Activated B cell treated with CpG ODN at 0.5 μM for 24 hours (primary cell): ENCODE results near the gene FYB2. TPM values are rescaled to one million over a fixed set of nuclear protein-coding genes. Genes with fewer than 3 reads are reported as not detected.

Experiments used
- ATAC-seq: fragments of 200-7000 bp; cut with Tn5 transposase; one replicate; pipeline ENCODE4 v1.10.0; 2021; ENCODE audit warnings: low read depth, mild to moderate bottlenecking, moderate library complexity
- CTCF ChIA-PET: fragments of 350-600 bp; sonication (Branson Sonifier 250); formaldehyde crosslinking; loops from one replicate; lab custom pipeline; 2021; ENCODE audit warnings: antibody characterized with exemption; lab: Charles Lee
- POLR2A ChIA-PET: fragments of 350-600 bp; sonication (Branson Sonifier 250); formaldehyde crosslinking; loops from one replicate; lab custom pipeline; 2021; ENCODE audit warnings: antibody characterized with exemption; lab: Charles Lee
- DNase-seq: peaks from one replicate; pipeline ENCODE4 v3.0.0; 2022
- H3K27ac Mint-ChIP-seq: one replicate; pipeline ENCODE4 v1.8.0; 2020; ENCODE audit warnings: mixed read lengths
- H3K27me3 Mint-ChIP-seq: one replicate; pipeline ENCODE4 v1.8.0; 2021; ENCODE audit warnings: mixed read lengths
- H3K36me3 Mint-ChIP-seq: one replicate; pipeline ENCODE4 v1.8.0; 2021; ENCODE audit warnings: low read depth, mixed read lengths
- H3K4me1 Mint-ChIP-seq: one replicate; pipeline ENCODE4 v1.8.0; 2021; ENCODE audit warnings: mixed read lengths
- H3K4me3 Mint-ChIP-seq: one replicate; pipeline ENCODE4 v1.8.0; 2020; ENCODE audit warnings: mild to moderate bottlenecking, mixed read lengths
- H3K9me3 Mint-ChIP-seq: one replicate; pipeline ENCODE4 v1.8.0; 2020; ENCODE audit warnings: mixed read lengths
- CTCF ChIP-seq: fragments of 200-600 bp; IDR thresholded peaks from one replicate; pipeline ENCODE4 v1.8.0; 2022; ENCODE audit warnings: antibody characterized with exemption, mild to moderate bottlenecking
- intact Hi-C: fragments of 100-400 bp; cut with micrococcal nuclease; formaldehyde crosslinking; loops from one replicate; pipeline ENCODE4 v1.15.1; 2024
- total RNA-seq: library from RNA; stranded (reverse); gene quantifications from 2 replicates; pipeline ENCODE4 v1.2.3, GENCODE V29; 2022

The FYB2 gene
- total RNA-seq, 1 donor from 2014 or later: not detected

DNA sequence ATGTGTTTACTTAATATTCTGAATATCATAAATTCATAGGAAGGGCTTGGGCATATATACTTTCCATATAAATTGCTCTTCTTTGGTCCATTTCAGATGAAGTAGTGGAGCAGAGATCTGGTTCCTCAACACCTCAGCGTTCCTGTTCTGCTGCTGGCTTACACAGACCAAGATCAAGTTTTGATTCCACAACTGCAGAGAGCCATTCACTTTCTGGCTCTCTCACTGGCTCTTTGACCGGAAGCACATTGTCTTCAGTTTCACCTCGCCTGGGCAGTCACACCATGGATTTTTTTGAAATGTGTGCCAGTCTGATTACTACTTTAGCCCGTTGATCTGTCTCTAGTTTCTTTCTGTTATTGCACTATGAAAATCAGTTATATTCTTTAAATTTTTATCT is 111.8 kb downstream of the FYB2 start:
- no peaks in the 10 kb centered on the region for H3K4me1 Mint-ChIP-seq
- H3K27ac Mint-ChIP-seq: no peak overlapping the region
- DNase-seq (no peak), ATAC-seq (no peak)
- H3K4me3 Mint-ChIP-seq: no peak overlapping the region
- intact Hi-C loops: loop anchor here (2.0 to 5.0 kb wide), 2 partner anchors 1369 to 1565 kb away; no protein-coding TSS in a partner anchor
- peaks cover 24% of the 10 kb centered on the region for H3K27me3 Mint-ChIP-seq
- no peaks in the 10 kb centered on the region for H3K36me3 Mint-ChIP-seq
- no peaks in the 10 kb centered on the region for H3K9me3 Mint-ChIP-seq
- ChIA-PET POLR2A (no interaction called here), CTCF (no interaction called here)
- TF ChIP-seq CTCF: no peak

GRCh38 chr1:56703747-56704146 is 115.5 kb downstream of the FYB2 start:
- TF ChIP-seq CTCF: no peak
- ChIA-PET POLR2A (no interaction called here), CTCF (interaction anchor here (1.1 kb wide), 1 partner anchor 1328 kb away, joined by 5 read pairs; no protein-coding TSS in a partner anchor)
- no peak overlapping the region for H3K4me3 Mint-ChIP-seq
- H3K27me3 Mint-ChIP-seq: peaks cover 16% of the 10 kb centered on the region
- H3K9me3 Mint-ChIP-seq: peaks cover 4% of the 10 kb centered on the region
- no peaks in the 10 kb centered on the region for H3K36me3 Mint-ChIP-seq
- DNase-seq (no peak), ATAC-seq (no peak)
- H3K27ac Mint-ChIP-seq: no peak overlapping the region
- intact Hi-C loops: no loop called here
- no peaks in the 10 kb centered on the region for H3K4me1 Mint-ChIP-seq

- Mint-ChIP-seq H3K4me1 (no peaks in the 10 kb centered on the region), H3K27ac (no peak overlapping the region), H3K36me3 (no peaks in the 10 kb centered on the region), H3K27me3 (peaks cover 3% of the 10 kb centered on the region), H3K4me3 (no peak overlapping the region), H3K9me3 (peaks cover 4% of the 10 kb centered on the region)
- intact Hi-C loops: no loop called here
- ChIA-PET POLR2A (no interaction called here), CTCF (interaction anchor here (1.6 kb wide), 1 partner anchor 13 kb away, joined by 4 read pairs; no protein-coding TSS in a partner anchor)
- no peak for TF ChIP-seq CTCF
- ATAC-seq (no peak), DNase-seq (no peak)
Observed at GRCh38 chr1:56696663-56697062, 122.5 kb downstream of the FYB2 start.

DNA sequence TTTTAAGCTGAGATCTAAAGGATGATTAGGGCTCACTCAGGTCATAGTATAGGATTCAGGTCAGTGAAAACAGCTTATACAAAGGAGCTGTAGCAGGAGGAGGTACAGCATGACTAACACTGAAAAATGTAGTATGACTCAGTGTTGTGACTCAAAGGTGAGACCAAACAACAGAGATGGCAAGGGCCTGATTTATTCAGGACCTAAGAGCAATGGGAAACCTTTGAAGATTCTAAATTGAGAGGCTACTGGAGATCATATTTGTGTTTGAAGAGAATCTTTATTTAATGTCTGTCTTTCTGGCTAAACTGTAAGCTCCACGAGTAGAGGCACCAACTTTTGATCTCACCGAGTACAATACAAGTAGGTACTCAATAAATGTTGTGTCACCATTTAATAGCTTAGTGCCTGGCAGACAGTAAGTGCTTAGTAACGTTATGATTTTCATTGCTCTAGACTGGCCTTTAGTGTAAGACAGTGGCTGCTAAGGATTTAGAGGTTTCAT is 130.6 kb downstream of the FYB2 start:
- ChIA-PET POLR2A (no interaction called here), CTCF (no interaction called here)
- no peaks in the 10 kb centered on the region for H3K36me3 Mint-ChIP-seq
- DNase-seq (no peak), ATAC-seq (no peak)
- no peaks in the 10 kb centered on the region for H3K9me3 Mint-ChIP-seq
- H3K4me1 Mint-ChIP-seq: no peaks in the 10 kb centered on the region
- peaks cover 6% of the 10 kb centered on the region for H3K27me3 Mint-ChIP-seq
- intact Hi-C loops: no loop called here
- no peak overlapping the region for H3K27ac Mint-ChIP-seq
- no peak overlapping the region for H3K4me3 Mint-ChIP-seq
- no peak for TF ChIP-seq CTCF

DNA sequence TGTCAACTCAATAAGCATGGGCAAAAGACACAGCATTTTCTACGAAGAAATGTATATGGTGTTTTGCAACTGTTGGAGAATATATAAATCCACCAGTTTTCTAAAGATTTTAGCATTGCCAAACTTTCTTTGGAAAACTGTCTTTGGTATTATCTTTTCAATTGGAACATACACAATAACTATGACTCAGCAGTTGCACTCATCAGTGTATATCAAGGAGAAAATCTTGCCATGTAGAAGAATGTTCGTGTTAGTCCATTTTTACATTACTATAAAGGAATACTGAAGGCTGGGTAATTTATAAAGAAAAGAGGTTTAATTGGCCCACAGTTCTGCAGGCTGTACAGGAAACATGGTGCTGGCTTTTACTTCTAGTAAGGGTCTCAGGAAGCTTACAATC is 133.0 kb downstream of the FYB2 start:
- TF ChIP-seq CTCF: no peak
- Mint-ChIP-seq H3K27me3 (peaks cover 6% of the 10 kb centered on the region), H3K4me1 (no peaks in the 10 kb centered on the region), H3K4me3 (no peak overlapping the region), H3K27ac (no peak overlapping the region), H3K36me3 (no peaks in the 10 kb centered on the region), H3K9me3 (no peaks in the 10 kb centered on the region)
- ATAC-seq (no peak), DNase-seq (no peak)
- ChIA-PET CTCF (no interaction called here), POLR2A (no interaction called here)
- intact Hi-C loops: no loop called here
